ENCODE data around the gene SLC4A1. TPM values are rescaled to one million over a fixed set of nuclear protein-coding genes. Genes with fewer than 3 reads are reported as not detected.

The SLC4A1 gene
- total and polyA plus RNA-seq, 2 donors from 2014 or later = 2.1 to 201 TPM

GRCh38 chr17:44266402-44267164, 1.4 kb downstream of the SLC4A1 start:
- TF ChIP-seq CTCF (IDR thresholded peaks at IDR 0.05; ENCODE audit: borderline replicate concordance, extremely low read depth, insufficient read depth) = no peak

GRCh38 chr17:44263345-44263902, 4.5 kb downstream of the SLC4A1 start:
- Histone ChIP-seq H3K4me1 (ENCODE audit: control insufficient read depth in 2 of 3, insufficient read depth in 2 of 3, low read depth in 1 of 3, low read length in 3 of 3) (no peaks in the 10 kb centered on the region), H3K36me3 (ENCODE audit: control insufficient read depth in 2 of 3, insufficient read depth in 3 of 3, low read length in 3 of 3) (no peaks in the 10 kb centered on the region), H3K4me3 (ENCODE audit: low read length in 3 of 3) (no peak overlapping the region), H3K27ac (ENCODE audit: low read depth in 2 of 2, low read length in 2 of 2) (no peak overlapping the region), H3K27me3 (ENCODE audit: control insufficient read depth, insufficient read depth, low read length) (no peaks in the 10 kb centered on the region), H3K9ac (ENCODE audit: low read length in 3 of 3) (no peak overlapping the region), H3K9me3 (ENCODE audit: control insufficient read depth in 2 of 3, insufficient read depth in 1 of 3, low read length in 3 of 3) (no peaks in the 10 kb centered on the region)
- intact Hi-C loops (cut with DNase I) = no loop called here
- FAIRE-seq = no peak
- no peak for DNase-seq
- TF ChIP-seq CTCF (IDR thresholded peaks at IDR 0.05; ENCODE audit: borderline replicate concordance, extremely low read depth, insufficient read depth) = no peak

More at GRCh38 chr17:44266402-44267164, 1.4 kb downstream of the SLC4A1 start:
- no peaks in the 10 kb centered on the region for H3K9me3 ChIP-seq (ENCODE audit: control insufficient read depth in 2 of 3, insufficient read depth in 1 of 3, low read length in 3 of 3)
- DNase-seq (no peak), FAIRE-seq (no peak)
- H3K9ac ChIP-seq (ENCODE audit: low read length in 3 of 3) = no peak overlapping the region
- H3K27me3 ChIP-seq (ENCODE audit: control insufficient read depth, insufficient read depth, low read length) = no peaks in the 10 kb centered on the region
- no peaks in the 10 kb centered on the region for H3K36me3 ChIP-seq (ENCODE audit: control insufficient read depth in 2 of 3, insufficient read depth in 3 of 3, low read length in 3 of 3)
- peaks cover 0 to 3% (median 0%) of the 10 kb centered on the region in 3 donors for H3K4me1 ChIP-seq (ENCODE audit: control insufficient read depth in 2 of 3, insufficient read depth in 2 of 3, low read depth in 1 of 3, low read length in 3 of 3)
- H3K27ac ChIP-seq (ENCODE audit: low read depth in 2 of 2, low read length in 2 of 2) = no peak overlapping the region
- intact Hi-C loops (cut with DNase I) = no loop called here
- H3K4me3 ChIP-seq (ENCODE audit: low read length in 3 of 3) = no peak overlapping the region

- intact Hi-C loops (cut with DNase I) = no loop called here
Observed at GRCh38 chr17:44262654-44263225, 5.2 kb downstream of the SLC4A1 start.

More at GRCh38 chr17:44262654-44263225, 5.2 kb downstream of the SLC4A1 start:
- H3K4me1 ChIP-seq (ENCODE audit: control insufficient read depth in 2 of 3, insufficient read depth in 2 of 3, low read depth in 1 of 3, low read length in 3 of 3) = no peaks in the 10 kb centered on the region
- TF ChIP-seq CTCF (IDR thresholded peaks at IDR 0.05; ENCODE audit: borderline replicate concordance, extremely low read depth, insufficient read depth) = no peak
- no peaks in the 10 kb centered on the region for H3K27me3 ChIP-seq (ENCODE audit: control insufficient read depth, insufficient read depth, low read length)
- H3K36me3 ChIP-seq (ENCODE audit: control insufficient read depth in 2 of 3, insufficient read depth in 3 of 3, low read length in 3 of 3) = no peaks in the 10 kb centered on the region
- FAIRE-seq = no peak
- no peak overlapping the region for H3K27ac ChIP-seq (ENCODE audit: low read depth in 2 of 2, low read length in 2 of 2)
- no peak overlapping the region for H3K4me3 ChIP-seq (ENCODE audit: low read length in 3 of 3)
- no peak overlapping the region for H3K9ac ChIP-seq (ENCODE audit: low read length in 3 of 3)
- no peak for DNase-seq
- no peaks in the 10 kb centered on the region for H3K9me3 ChIP-seq (ENCODE audit: control insufficient read depth in 2 of 3, insufficient read depth in 1 of 3, low read length in 3 of 3)

Data from kidney (tissue), 14 donors.